Activated CD4-positive, alpha-beta T cell treated with anti-CD3 and anti-CD28 coated beads for 24 hours (primary cell): ENCODE results near the gene TNS3.
A peak's percentile ranks its signal among the peaks of the same experiment; 100 is the strongest.

Experiments
- DNase-seq, 2 donors: peaks; one replicate each; pipeline ENCODE4 v3.0.0-alpha.2; 2020; ENCODE audit warnings: low read depth in 2 of 2

Gene TNS3

DNA sequence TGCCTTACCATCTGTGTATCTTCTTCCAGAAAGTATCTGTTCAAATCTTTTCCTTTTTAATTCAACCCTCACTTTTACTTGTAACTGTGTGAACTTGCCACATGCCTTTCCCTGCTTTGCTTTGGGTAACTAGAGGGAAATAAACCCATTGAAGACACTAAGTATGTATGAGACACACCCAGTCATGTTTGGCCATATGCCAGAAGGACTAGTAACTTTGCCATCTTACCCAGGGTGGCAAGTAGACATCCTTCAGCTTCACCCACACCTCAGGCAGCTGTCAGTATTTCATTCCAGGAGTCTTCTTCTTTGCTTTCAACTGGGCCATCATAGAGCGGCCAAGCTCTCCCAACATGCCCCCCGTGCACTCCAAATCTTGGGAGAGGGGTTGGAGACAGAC lies 323.1 kb downstream of the TNS3 start:
- no peak for DNase-seq

DNA sequence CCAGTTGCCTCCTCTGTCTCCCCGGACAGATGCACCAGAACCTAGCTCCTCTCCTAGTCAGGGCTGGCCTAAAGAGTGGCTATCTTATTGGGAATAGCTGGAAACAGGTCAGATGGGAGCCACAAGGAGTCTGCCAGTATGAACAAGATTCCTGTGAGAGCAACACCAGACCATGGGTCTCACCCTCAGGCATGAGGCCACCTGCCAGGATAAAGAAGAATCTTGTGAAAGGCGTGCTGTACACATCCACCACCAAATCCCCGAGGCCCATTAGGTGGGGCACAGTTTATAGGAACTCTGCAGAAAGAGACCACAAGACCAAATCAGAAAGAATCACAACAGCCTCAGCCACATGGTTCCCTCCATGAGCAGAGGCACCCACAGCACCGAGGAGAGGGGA lies 325.9 kb downstream of the TNS3 start:
- no peak for DNase-seq

DNA sequence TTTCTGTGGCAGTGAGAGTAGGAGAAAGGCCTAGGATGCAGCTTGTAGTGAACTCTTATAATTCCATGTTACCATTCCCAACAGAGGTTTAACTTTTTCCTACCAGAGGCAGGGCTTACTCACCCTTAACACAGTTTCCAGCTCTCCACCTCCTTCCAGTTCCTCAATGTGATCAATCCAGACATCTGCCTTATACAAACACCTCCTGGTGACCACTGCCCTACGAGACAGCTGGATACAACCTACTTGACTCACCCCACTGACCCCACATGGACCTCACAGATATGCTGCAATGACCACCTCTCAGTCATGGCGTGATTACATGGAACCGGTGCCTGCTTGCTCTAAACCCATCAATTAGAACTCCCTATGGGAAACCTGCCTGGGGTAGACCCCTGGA lies 326.5 kb downstream of the TNS3 start:
- no peak for DNase-seq

DNA sequence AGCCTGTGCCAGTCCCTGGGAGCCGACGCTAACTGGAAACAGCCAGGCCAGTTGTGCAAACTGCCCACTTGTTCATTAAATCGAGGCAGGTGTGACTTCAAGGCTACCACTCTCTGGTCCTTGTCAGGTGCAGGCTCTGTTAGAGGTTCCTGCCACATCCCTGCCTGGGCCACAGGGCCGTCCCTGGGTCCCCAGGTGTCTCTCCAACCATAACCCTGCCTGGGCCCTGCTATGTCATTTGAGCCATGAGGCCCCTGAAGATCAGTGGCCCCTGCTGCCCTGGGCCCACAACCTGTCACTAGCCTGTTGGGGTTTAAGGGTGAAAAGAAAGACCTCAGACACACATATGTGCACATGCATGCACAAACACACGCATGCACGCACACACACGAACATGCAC lies 326.9 kb downstream of the TNS3 start:
- DNase-seq: no peak

DNA sequence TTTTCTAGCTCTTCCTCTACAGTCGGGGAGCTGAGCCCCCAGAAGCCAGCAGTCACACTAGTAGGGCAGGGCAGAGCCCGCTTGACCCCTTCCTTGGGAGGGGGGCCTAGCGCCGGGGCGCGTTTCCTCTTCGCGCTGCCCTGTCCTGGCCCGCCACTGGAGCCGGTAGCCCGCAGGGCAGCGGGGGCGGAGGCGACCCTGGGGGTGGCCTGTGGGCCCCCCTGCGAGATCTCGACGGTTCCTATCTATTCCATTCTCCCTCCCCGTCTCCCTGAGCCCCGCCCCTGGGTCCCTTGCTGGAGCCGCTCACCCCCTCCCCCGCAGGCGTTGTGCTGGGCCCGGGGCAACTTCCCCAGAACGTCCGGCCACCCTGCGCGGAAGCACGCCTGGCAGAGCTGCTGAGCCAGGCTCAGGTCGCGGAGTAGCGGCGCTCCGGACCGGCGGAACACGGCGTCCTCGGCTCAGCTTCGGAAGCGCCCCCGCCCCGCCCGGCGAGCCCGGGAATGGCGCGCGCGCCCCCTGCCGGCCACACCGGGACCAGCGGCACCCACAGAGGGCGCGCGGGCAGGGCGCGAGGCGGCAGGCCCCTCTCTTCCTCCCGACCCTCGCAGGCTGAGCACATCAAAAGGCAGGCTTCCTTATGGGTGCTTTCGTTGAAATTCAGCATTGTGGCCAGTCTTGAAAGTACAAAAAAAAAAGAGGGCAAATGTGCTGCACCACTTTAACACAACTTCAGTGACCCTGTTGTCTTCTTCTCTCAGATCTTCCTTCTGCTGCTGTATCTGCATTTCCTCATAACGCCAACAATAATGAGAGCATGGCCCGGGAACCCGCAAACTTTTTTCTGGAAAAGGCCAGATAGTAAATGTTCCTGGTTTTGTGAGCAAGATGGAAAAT lies 327.6 kb downstream of the TNS3 start:
- peak; percentile 18 to 33 for DNase-seq

DNA sequence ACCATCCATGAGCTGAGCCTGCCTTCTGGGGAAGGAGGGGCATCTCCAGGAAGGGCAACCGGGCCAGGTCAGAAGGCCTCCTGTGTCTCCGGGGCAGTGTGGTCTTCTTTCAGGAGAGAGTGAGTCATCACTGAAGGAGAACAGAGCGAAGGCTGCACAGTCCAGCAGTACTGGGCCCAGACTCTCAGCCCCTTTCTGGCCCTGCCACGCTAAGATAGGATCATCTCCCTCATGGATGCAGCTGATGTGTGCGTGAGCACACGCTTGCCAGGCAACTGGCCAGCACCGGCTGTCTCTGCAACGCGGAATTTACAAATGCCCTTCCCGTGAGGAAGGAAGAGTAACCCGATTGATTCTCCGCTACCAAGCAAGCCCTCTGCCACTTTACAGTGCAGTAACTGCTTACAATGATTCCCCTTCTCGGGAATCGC lies 328.2 kb downstream of the TNS3 start:
- DNase-seq: no peak

DNA sequence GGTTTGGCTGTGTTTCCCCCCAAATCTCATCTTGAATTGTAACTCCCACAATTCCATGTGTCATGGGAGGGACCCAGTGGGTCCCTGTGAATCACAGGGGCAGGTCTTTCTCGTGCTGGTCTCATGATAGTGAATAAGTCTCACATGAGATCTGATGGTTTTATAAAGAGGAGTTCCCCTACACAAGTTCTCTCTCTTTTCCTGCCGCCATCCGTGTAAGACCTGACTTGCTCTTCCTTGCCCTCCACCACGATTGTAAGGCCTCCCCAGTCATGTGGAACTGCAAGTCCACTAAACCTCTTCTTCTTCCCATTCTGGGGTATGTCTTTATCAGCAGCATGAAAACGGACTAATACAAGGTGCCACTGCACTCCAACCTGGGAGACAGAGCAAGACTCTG lies 329.2 kb downstream of the TNS3 start:
- DNase-seq: no peak

DNA sequence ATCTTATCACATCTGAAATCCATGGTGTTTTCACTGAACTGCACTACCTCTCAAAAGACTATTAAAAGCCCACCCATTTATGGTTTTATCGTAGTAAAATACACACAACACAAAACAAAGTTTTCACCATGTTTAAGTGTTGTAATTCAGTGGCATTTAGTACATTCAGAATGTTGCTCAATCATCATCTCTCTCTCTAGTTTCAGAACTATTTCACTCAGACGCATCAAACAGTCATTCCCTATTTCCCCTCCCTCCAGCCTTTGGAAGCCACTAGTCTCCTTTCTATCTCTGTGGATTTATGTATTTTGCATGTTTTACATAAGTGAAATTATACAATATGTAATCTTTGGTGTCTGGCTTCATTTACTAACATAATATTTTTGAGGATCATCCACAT lies 332.6 kb downstream of the TNS3 start:
- no peak for DNase-seq

DNA sequence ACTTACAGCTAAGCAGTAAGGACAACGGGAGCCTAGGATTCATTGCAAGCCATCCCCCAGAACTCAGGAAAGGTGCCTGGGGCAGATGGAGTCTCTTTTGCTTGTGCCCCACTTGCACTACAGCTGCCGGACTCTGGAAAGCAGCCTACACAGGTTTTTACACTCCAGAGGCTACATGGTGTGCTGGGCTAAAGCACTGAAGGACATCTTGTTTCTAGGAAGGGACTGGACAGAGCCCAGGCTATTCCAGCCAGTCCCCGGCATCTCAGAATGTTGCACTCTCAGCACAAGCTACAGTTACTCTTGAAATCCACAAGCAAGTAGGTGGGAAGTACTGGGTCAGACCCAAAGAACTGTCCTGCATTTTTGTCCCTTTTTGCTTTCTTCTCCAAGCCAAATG lies 333.1 kb downstream of the TNS3 start:
- DNase-seq: no peak

DNA sequence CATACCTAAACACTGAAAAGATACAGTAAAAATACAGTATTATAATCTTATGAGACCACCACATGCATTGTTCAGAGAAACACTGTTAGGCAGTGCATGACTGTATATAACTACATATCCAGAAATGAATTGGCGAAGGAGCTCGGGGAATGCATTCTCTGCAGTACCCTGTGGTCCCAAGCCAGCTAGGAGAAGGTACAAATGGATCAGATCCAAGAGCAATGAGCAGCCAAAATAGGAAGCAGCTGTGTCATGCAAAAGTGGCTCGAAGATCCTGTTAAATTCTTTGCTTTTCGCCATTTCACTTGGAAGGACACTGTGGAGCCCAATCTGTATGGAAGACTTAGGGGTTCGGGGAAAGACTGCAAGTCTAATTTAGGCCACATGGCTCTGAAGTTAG lies 334.8 kb downstream of the TNS3 start:
- DNase-seq: no peak

DNA sequence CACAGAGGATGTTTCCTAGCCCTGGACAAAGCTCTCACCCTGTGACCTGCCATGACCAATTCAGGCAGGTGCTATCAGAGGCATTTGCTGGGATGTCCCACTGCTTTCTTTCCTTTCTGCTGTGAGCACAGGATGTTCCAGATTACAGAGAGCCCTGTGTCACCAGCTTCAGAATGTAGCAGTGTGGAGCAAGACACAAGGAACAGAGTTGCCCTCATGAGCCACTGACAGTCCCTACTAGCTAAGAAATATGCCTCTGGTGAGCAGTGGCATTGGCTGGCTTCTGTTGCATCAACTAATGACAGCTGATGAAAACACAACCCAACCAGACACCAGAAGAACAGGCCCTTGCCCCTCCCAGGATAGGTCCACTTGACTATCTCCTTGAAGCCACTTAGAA lies 337.2 kb downstream of the TNS3 start:
- no peak for DNase-seq

DNA sequence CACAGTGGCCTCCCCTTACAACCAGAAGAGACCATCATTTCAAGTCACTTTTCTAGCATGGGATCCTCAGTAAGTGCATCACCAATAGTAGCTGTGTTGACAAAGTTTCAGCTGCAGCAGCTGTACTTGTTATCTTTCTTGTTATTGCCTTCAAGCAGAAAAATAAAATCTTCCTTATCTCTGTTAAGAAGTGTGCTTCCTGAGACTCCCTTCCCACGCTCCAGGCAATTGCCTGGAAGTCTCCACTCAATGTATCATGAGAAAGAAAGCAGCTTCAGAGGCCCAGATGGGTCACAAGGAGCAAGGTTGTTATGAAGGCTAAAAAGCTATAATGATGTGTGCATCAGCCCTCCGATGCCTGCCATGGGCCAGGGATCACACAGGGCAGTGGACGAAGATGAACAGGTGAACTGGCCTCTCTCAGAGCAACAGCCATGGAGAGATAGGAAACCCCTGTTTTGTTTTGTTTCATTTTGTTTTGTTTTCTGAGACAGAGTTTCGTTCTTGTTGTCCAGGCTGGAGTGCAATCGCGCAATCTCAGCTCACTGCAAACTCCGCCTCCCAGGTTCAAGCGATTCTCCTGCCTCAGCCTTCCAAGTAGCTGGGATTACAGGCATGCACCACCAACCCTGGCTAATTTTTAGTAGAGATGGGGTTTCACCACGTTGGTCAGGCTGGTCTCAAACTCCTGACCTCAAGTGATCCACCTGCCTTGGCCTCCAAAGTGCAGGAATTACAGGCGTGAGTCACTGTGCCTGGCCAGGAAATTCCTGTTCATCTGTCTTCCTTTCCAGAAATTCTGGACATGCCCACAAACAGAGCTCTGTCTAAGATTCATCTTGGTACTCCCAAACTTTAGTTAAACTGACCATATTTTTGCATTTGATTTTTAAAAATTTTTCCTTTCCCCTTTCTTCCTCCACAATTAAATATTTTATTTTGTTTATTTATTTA lies 340.5 kb downstream of the TNS3 start:
- DNase-seq: no peak

DNA sequence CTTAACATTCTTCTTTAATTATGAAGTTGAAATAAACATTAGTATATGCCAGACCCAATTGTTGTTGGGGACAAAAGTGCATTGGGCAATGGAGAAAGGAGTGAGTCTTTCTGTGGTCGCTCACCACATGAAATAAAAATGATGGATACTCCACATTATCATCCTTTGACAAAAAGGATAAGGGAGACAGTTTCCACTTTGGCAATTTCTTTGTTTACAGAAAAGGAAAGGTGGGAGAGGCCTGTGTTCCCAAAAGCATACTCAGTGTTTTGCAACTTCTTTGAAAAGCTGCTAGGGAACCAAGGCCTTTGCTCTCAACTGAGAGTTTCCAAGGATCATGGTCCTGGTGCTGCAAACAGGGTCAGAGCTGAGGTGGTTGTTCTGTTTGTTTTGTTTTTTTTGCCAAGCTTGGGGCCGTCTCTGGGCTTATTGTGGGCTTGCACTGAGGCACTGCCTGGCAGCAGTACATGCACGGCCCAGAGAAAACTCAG lies 341.9 kb downstream of the TNS3 start:
- DNase-seq: no peak

DNA sequence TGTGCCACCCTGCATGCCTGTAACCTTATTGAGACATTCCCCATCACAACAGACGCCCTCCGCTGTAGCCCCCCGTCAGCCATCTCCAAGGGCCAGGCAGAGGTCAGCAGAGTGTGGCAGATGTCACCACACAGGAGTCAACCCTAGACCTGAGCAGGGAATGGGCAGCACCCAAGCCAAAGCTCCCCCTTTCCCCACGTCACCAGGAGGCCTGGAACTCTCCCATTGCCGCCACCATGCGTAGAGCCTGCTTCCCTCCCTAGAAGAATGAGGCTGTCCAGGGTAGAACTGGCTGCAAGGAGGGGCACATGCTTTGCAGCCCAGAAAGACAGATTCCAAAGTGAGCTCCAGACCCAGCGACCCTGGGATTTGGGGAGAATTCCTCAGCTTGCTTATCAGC lies 342.9 kb downstream of the TNS3 start:
- DNase-seq: no peak

DNA sequence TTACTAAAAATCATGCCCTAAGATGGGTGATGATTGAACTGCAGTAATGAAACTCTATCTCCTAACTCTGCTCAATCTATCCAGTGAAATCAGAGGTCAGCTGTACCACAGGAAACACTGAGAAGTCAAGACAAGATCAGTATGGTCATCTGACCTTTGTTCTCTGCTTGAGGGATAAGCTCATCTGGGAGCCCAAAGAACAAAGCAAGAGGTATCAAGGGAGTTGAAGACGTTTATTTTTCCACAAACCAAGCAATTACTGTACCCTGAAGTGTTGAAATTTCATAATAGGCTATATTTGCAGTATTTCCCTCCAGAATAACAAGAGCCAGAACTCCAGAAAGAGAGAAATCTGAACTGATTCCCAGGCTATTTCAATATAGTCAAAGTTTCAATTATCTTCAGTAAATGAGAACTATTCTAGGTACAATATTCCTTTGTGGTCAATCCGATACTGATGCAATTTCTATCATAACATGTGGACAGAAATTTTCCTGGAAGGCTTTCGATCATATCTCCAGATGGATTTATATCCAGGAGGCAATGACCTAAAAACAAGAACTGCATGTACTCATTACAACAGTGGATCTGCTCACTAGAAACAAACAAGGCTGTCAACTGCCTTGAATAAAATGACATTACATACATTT lies 345.3 kb downstream of the TNS3 start:
- DNase-seq: no peak

DNA sequence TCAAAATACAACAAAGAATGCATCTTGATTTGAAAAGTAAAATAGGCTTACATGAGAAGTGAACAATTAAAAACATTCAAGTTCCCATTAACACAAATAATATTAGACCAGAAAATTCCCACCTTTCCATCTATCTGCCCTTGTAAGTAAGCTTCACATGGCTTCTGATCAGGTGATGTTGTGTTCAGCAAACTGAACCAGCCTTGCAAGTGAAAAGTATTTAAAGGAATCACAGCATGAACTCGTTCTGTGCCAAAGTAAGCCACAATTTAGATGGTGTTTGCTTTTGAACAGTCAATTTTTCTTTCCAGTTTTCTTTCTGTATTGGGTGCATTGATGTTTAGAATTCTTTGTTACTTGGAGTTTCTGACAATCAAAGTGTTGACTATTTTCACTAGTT lies 347.9 kb downstream of the TNS3 start:
- DNase-seq: no peak

DNA sequence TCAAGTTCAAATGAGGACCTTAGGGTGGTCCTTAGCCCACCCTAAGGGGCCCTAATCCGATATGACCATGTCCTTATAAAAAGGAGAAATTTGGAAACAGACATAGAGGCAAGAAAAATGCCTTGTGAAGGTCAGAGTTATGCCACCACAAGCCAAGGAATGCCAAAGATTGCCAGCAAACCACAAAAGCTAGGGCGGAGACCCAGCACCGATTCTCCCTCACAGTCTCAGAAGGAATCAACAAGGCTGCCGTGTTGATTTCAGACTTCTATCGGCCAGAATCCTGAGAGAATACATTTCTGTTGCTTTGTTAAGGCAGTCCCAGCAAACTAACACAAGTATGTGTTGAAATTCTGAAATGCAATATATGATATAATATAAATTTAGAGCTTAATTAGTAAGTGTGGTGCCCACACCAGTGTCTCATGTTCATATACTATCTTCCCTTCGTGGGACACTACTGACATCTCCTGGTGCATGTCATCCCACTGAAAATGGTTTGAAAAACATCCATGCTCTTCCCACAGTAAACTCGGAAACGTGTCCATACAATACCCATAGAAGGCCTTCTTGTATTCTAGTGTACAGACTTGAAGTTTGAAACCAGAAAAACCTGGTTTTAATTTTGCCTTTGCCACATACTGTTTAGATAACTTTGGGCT lies 349.0 kb downstream of the TNS3 start:
- no peak for DNase-seq

DNA sequence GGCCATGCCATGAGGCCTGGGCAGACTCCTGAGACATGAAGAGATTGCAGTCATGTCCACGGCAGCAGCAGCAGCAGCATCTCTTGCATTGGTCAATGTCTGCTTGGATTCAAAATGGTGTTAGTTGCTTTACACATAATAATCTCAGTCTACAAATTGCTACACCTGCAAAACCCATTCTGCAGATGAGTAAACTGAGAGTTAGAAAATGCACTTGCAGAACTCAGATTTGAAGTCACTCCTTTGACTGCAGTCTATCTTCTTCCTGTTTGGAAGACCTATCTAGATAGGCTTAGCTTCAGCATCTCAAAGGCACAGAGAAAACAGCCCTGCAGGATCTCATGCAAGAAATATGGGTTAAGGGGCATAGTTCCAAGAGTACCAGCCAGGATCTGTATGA lies 350.3 kb downstream of the TNS3 start:
- DNase-seq: no peak

DNA sequence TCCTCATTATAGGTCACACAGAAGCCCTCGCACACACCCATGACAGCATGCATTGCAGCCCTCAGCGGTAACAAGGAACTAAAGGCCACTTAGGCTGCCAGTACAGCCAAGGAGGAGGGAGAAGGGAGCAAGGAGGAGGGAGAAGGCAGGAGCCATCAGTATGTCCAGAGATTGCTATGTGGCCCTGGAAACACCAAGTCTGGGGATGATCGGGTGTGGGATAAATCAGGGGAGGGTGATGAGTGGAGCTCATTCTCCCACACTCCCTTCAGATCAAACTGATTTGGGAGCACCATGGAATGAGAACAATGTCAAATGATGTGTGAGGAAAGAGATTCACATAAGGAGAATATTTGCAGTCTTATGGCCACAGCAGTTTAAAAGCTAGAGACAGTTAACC lies 350.9 kb downstream of the TNS3 start:
- DNase-seq: no peak

DNA sequence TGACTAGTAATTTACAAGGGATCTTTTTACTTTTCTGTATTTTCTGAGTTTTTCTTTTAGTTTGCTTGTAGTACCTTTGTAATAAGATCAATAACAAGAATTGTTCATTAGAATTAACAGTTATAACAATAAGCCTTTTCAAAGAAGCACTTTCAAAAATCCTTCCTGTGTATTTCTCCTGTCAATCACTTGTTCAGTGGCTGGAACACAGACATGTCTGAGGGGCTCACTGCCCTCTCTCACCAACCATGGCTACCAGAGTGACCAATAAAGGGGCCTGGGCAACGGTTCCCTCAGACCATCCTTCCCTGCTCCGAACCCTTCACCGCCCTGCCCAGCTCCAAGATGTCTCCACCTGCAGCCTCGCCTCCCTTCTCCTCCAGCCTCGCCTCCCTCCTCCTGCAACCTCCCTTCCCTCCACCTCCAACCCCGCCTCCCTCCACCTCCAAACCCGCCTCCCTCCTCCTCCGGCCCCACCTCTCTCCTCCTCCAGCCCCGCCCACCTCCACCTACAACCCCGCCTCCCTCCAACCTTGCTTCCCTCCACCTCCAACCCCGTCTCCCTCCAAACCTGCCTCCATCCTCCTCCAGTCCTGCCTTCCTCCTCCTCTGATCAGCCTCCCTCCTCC lies 353.4 kb downstream of the TNS3 start:
- no peak for DNase-seq

DNA sequence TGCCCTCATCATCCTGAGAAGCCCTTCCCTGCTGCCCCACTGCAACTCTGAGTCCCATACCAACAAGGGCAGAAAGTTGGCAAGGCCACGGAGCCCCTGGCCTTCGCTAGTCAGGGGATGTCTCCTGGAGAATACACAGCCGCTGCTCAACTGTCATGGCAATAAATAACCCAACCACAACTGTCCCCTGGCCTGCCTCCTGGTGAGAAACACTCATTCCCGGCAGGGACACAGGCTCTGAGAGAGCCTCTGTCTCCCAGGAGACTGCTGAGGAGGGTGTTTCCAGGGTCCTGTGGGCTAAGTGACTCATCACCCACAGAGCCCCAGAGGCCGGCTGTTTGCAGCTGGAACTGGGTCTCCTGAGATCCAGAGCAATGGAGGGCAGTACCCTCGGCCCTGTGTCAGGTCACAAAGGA lies 354.1 kb downstream of the TNS3 start:
- no peak for DNase-seq
